GM10847 (cell line): Measurements from ENCODE around the gene SARS1.

Experiments used
- POLR2A ChIP-seq: IDR thresholded peaks from 2 replicates; pipeline ENCODE4 v1.6.1; 2011; ENCODE audit not compliant: insufficient read length; ENCODE audit errors: extremely low read depth

The SARS1 gene

GRCh38 chr1:109190189-109190588, 23.5 kb upstream of the SARS1 start:
- TF ChIP-seq POLR2A: no peak

DNA sequence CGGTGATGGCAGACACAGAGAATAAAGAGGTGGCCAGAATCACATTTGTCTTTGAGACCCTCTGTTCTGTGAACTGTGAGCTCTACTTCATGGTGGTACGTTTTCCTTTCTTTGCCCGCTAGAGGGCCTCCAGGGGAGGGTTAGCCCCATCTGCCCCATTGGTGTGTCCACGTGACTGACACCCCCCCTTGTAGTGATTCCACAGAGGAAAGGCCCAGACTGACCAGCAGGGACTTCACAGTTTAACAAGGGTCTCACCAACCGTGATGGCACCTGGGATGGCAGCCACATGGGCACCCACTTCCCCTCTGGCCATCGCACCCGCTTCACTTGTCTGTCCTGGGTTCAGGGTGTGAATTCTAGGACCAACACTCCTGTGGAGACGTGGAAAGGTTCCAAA, 22.3 kb upstream of the SARS1 start:
- no peak for TF ChIP-seq POLR2A

DNA sequence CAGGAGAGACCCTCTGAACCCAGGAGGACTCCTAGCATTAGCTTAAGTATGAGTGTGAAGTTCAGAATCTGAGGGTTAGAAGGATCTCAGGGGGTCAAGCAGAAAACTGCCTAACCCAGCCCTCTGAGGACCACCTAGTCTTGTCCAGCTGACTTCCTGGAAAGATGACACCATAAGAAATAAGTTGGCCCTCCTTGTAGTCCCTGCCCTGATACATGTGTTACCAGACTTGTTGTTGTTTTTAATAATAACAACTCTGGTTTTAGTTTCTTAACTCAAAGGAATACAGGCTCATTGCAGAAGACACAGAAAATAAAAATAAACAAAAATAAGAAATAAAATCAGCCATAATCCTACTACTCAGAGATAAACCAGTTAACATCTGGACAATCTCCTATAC, 21.8 kb upstream of the SARS1 start:
- no peak for TF ChIP-seq POLR2A

GRCh38 chr1:109192433-109192832, 21.3 kb upstream of the SARS1 start:
- no peak for TF ChIP-seq POLR2A

DNA sequence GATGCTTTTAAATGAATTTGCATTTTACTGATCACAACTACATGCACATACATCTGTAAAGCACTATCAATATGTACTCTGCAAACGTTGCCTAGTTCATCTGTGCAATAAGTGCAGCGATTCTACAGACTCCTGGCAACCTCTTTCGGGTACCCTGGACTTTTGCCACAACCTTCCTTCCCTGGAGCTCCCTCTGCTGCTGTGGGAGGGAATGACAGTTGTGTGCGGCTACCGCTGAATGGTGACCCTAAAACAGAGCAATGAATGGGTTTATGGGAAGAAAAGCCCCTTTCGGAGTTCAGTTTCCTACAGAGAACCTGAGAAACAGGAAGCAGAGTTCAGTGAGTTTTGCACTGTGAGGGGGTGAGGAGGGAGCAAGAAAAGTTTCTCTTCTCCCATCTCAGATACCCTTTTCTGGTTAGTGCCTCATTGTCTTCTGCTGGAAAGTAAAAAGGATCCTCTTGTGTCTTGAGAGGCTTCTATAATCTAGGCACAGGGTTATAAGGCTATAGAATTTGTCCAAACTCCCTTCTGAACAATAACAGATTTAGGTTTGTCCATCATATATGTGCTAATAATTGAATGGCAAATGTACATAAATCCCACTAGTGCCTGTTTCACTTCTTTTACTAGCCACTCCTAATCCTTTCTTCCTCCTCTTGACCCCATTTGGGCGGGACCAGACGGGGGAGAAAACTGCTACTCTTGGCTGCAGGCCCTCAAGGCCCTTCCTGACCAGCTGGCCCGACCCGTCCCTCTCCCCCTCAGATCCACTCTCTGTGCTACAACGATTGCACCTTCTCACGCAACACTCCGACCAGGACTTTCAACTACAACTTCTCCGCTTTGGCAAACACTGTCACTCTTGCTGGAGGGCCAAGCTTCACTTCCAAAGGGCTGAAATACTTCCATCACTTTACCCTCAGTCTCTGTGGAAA, 19.8 kb upstream of the SARS1 start:
- no peak for TF ChIP-seq POLR2A

DNA sequence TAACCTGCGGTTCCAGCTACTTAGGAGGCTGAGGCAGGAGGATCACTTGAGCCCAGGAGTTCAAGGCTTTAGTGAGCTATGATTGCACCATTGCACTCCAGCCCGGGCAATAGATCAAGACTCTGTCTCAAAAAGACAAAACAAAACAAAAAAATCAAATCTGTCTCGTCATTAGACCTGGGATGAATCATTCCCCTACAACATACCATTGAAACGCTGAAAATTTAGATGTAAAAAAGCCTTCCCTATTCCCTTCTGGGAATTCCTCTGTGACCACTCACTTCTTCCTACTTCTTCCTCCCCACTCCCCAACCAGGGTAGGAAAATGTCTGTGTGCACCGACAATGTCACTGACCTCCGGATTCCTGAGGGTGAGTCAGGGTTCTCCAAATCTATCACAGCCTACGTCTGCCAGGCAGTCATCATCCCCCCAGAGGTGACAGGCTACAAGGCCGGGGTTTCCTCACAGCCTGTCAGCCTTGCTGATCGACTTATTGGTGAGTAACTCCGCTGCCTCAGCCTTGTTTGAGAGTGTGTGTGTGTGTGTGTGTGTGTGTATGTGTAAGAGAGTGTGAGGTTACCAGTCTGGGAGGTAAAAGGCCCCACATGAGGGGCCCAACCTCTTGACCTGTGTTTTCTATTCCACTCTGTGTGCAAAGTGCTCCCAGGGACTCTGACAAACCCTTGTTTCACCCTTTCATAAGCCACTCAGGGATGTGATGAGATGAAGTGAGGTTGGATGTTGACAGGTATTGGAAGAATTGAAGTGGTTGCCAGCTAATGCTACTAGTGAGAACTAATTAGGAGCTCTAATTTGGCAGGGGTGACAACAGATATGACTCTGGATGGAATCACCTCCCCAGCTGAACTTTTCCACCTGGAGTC, 16.3 kb upstream of the SARS1 start:
- TF ChIP-seq POLR2A: no peak

DNA sequence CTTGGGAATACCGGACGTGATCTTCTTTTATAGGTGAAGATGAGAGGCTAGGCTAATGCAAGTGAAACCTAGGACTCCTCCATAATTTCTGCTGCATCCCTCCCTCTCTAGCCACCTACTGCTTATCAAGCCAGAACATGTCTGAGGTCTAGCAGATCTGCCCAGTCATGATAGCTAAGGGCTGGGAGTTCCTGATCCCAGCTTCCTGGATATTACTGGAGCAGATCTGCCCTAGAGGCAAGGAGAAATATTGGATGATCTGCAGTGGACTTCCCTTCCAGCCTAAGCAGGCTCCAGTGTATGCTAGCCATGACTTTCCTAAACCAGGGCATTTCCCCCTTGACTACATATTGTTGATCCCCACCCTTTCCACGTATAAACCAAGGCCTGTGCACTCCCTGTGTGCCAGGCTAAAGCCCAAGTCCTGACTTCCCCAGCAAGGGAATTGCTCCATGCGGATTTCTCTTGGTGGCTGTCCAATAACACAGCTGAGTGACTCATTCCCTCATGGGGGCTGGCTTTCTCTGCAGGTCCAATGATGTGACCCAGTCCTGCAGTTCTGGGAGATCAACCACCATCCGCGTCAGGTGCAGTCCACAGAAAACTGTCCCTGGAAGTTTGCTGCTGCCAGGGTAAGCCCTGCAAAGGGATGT, 15.5 kb upstream of the SARS1 start:
- TF ChIP-seq POLR2A: no peak

GRCh38 chr1:109198745-109199144, 15.0 kb upstream of the SARS1 start:
- no peak for TF ChIP-seq POLR2A

- no peak for TF ChIP-seq POLR2A
Observed at GRCh38 chr1:109199710-109200109, 14.0 kb upstream of the SARS1 start.

DNA sequence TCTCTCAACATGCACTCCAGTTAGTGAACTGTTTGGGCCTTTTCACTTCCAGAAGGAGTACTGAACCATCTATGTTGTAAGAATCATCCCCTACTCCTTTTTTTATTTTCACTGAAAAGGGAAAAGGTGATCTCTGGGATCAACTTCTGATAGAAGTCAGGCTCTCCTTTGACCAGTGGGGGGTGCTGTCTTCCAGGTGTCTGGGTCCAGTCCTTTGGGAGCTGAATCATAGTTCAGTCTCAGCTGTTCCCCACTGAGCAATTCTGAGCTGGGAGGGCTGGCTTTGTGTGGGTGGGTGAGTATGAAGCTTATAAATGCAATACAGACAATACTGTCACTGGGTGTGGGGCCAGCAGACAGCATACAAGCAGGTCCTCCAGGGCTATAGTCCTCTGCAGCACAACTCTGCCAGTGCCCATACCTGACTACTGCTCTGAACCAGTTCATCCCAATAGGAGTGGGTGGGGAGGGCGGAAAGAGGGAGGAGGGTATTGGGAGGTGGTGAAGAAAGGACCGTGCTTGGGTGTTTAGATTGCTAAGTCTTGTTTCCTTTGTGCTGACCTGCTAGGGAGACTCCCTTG, 12.5 kb upstream of the SARS1 start:
- no peak for TF ChIP-seq POLR2A

DNA sequence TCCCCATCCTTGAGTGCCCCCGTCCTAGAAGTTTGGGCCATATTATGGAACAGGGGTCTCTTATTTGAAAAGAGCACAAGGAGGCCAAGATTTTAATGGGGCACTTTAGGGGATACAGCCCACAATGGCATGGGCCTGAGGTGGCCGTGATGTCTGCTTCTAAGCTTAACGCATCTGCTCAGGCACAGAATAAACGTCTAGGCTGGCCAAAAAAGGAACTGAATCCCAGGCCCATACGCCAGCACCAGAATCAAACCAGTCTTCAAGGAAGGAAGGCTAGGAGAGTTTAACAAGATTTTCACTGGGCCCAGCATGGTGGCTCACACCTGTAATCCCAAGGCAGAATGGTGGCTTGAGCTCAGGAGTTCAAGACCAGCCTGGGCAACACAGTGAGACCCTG, 9.2 kb upstream of the SARS1 start:
- no peak for TF ChIP-seq POLR2A

DNA sequence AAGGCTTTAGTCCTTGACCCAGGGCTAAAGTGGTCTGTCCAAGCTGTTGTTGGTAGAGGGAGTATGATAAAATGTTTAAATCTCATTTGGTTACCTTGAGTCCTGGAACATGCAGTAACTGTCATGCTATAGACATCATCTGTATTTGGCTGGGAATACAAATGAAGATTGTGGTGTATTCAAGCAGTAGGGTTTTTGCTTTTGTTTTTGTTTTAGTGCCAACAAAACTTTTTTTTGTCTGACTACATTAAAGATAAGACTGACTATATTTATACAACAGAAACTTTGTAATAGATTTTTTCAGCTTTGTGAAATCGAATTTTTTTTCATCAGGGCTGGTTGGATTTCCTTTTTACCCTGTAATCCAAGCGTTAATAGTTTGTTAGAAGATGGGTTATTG, 7.4 kb upstream of the SARS1 start:
- TF ChIP-seq POLR2A: no peak

DNA sequence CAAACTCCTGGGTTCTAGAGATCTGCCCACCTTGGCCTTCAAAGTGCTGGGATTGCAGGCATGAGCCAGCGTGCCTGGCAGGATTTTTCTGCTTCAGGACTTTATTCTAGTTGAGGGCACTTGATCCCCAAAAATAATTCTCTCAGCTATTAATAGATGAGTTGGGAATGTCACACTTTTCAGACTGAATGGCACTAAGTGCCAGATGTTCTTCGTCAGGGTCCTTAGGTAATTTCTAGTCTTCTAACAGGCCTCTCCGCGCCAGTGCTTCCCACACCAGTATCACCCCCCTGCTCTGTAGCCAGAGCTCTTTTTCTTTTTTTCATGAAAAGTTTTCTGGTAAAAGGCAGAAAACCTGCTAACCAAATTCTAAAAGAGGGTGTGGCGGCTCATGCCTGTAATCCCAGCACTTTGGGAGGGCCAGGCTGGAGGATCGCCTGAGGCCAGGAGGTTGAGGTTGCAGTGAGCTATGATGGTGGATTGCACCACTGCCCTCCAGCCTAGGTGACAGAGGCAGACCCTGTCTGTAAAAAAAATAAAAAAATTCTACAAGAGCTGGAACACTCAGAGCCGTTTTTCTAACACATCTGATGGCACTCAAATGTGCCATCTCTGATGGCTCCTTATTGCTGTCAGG, 6.1 kb upstream of the SARS1 start:
- TF ChIP-seq POLR2A: no peak

DNA sequence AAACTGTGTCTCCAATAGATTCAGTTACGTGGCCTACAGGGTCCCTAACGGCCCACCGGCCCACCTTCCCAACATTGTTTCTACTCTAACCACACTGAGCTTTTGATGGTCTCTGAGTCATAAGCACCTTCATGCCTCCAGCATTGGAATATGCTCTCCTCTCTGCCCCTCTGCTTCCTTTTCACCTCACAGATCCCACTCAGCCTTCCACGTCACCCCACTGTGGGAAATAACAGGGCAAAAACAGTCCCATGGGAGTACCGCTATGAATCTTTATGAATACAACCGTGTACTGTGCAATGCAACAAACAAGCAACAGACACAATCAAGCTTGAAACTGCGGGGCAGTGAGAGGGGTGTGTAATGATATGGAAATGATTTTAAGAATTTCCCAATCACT, 5.3 kb upstream of the SARS1 start:
- no peak for TF ChIP-seq POLR2A

DNA sequence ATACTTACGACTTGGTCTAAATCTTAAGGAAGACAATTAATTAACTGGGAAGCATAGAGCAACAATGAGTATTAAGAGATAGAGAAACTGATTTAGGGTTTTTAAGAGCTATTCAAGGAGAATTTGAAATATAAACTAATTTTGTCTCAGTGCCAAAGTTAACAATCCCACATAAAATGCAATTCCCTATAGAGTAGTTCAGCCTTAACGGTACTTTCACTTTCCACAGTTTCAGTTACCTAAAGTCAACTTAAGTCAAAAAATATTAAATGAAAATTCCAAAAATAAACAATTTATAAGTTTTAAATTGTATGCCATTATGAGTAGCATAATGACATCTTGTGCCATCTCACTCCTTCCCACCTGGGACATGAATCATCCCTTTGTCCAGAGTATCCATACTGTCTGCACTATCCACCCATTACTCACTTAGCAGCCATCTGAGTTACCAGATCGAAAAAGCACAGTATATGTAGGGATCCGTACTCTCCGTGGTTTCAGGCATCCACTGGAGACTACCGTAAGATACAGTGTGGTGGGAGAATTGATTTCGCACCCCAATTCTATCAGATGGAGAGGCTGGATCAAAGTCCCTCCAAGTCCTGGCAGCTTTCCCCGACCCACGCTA, 4.8 kb upstream of the SARS1 start:
- no peak for TF ChIP-seq POLR2A

DNA sequence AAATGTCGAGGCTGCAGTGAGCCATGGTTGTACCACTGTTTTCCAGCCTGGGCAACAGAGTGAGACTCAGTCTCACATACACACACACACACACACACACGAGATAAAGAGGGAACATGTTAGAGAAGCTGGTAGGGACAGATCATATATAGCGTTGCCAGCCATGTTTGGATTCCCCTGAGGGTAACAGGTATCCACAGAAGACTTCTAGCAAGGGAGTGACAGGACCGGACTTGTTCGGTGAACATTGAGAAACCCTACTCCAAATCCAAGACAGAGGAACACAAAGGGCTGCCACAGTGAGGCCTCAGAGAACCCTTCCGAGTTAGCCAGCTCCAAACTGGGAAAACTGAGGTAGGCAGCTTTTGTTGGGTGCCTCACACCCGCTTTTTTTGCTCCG, 3.7 kb upstream of the SARS1 start:
- TF ChIP-seq POLR2A: no peak
